Measurements from ENCODE around the gene CLSTN2.

The CLSTN2 gene

GRCh38 chr3:140505213-140505612 is 570.2 kb downstream of the CLSTN2 start:
- DNase-seq (ENCODE audit: low spot score) = no peak

DNA sequence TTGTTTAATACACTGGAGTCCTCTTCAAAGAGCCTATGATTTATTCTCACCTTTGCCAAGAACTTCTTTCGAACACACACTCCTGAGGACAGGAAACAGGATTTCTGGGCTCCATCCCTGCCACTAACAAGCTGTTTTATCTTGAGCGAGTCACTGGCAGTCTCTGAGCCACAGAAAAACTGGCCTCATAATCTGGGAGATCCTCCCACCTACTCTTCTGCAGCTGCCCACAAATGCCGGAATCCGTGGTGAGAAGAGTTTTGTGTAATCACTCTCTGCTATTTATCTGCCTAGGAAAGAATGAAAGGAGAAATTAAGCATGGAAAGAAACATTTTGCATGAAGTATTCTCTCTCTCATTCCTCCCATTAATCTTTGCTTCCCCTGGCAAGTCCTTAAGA is 570.9 kb downstream of the CLSTN2 start:
- no peak for DNase-seq (ENCODE audit: low spot score)

- no peak for DNase-seq (ENCODE audit: low spot score)
These were observed 573.6 kb downstream of the CLSTN2 start for GRCh38 chr3:140508550-140508949.

DNA sequence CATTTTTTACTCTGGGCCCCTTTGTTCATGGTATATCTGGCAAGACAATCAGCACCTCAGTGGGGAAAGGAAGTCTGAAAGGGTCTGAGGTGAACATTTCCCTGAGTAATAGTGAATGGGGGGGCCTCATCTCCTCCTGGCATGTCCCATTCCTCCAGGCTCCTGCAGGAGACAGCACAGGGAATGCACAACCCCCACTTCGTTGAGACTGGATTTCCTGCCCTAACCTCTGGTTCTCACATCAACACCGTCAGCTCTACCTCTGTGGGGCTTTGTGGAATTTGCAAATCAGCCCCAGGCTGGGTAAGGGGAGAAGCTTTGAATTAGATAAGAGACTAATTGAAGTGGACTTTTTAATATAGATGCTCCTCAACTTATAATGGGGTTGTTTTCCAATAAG is 574.5 kb downstream of the CLSTN2 start:
- DNase-seq (ENCODE audit: low spot score) = no peak

DNA sequence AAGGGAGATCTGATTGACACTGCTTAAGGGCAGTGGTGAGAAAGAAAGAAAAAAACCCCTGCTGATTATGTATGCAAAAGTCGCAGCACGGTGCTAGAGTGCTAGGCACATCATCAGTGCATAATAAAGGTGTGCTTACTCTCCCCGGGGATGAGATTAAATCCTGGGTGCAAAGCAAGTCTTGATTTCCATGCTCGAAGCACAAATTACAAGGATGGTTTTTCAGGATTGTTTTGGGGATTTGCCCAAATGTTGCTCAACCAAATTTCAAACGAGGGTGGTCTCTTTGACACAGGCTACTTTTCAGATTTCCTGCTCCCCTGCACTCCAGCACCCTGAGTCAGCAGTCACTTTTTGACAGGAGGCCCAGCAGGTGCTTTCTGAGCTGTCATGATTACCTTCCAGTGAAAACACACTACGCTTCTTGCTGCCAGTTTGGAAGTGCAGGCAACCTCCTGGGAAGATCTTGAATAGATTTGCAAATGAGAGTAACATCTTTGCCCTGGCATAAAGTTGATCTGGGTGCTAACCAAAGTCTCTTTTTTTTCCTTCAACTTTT is 575.4 kb downstream of the CLSTN2 start:
- no peak for DNase-seq (ENCODE audit: low spot score)

GRCh38 chr3:140521751-140522445 is 586.9 kb downstream of the CLSTN2 start:
- DNase-seq (ENCODE audit: low spot score) = no peak

- DNase-seq (ENCODE audit: low spot score) = no peak
These were observed 587.8 kb downstream of the CLSTN2 start for GRCh38 chr3:140522653-140523380.

- no peak for DNase-seq (ENCODE audit: low spot score)
These were observed 588.6 kb downstream of the CLSTN2 start for GRCh38 chr3:140523600-140523999.

GRCh38 chr3:140527156-140527555 is 592.2 kb downstream of the CLSTN2 start:
- DNase-seq (ENCODE audit: low spot score) = no peak

DNA sequence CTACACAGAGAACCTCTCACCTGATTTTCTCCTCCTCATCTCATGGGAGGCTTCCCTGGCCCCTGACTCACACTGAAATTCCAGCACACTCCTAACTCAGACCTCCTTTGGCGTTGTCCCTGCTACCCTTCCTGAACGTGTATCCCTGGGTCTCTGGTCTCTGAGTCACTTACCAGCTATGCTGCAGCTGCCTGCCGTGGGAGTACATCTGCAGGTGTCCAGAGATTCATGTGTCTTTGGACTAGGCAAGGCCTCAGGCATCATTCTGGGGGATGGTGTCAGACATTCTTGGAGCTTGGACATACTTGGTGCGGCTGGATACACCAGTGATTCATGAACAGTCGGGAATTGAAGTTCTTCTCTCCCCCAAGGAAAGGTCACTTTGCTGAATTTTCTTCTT is 594.1 kb downstream of the CLSTN2 start:
- no peak for DNase-seq (ENCODE audit: low spot score)

GRCh38 chr3:140529558-140529957 is 594.6 kb downstream of the CLSTN2 start:
- DNase-seq (ENCODE audit: low spot score) = no peak

GRCh38 chr3:140530131-140530530 is 595.1 kb downstream of the CLSTN2 start:
- DNase-seq (ENCODE audit: low spot score) = no peak

- DNase-seq (ENCODE audit: low spot score) = no peak
These were observed 595.6 kb downstream of the CLSTN2 start for GRCh38 chr3:140530603-140531002.

DNA sequence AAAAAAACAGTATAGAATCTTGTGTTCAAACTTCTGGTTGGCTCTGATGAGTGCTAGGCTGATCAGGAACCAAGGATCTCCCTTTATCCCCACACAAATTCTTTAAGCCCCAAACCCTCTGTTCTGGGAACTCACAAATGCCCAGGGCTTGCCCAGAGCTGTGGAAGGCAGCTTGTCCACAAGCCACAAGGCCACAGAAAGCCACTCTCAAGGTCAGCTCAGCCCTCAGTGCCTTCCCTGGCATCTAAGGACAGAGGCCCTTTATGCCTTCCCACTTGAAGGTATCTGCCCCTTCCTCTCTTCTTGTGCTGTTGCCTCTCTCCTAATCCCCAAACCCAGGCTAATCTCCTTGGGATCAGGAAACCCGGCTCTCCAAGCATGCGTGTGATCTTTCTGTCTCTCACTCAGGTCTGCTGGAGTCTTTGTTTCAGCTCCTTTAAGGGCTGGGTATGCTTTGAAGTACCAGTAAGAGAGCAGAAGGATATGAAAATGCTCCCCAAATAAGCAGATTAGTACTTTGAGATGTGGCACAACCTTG is 597.9 kb downstream of the CLSTN2 start:
- DNase-seq (ENCODE audit: low spot score) = no peak

- DNase-seq (ENCODE audit: low spot score) = no peak
These were observed 602.1 kb downstream of the CLSTN2 start for GRCh38 chr3:140536926-140537726.

DNA sequence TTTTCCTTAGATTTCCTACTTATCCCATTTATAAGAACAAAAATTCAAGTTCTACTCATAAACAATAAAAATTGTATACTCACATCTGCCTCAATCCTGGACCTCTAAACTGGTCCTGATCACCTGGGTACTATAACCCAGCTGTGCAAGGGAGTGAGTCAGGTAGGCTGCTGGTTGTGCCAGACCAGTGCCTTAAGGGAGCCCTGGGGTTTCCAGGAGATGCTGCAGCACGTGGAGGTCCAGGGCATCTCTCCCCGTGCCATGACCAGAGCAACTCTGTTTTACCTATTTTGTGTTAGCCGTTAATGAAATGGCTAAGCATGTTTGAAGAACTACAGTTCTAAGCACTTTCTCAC is 602.7 kb downstream of the CLSTN2 start:
- no peak for DNase-seq (ENCODE audit: low spot score)

- DNase-seq (ENCODE audit: low spot score) = peak; percentile 12
These were observed 605.3 kb downstream of the CLSTN2 start for GRCh38 chr3:140540262-140540661.

GRCh38 chr3:140541975-140542653 is 607.1 kb downstream of the CLSTN2 start:
- DNase-seq (ENCODE audit: low spot score) = no peak

DNA sequence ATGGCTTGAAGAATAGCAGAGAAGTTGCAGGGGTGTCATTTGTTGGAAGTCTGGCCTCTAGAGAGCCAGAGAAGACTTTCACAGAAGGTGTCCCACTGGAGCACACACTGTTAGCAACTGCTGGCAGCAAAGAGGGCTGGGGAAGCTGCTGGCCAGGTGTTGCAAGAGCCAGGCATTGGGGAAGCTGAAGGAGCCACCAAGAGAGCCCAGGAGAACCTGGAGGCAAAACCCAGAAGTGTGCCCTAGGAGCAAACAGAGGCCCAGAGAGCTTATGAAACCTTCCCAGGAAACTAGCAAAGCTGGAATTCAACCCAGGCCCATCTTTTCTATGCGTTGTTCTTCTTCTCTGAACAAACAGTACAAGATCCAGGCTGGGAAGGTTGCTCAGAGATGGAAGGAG is 610.2 kb downstream of the CLSTN2 start:
- DNase-seq (ENCODE audit: low spot score) = no peak

- DNase-seq (ENCODE audit: low spot score) = no peak
These were observed 610.8 kb downstream of the CLSTN2 start for GRCh38 chr3:140545756-140546155.

GRCh38 chr3:140546649-140547048 is 611.7 kb downstream of the CLSTN2 start:
- DNase-seq (ENCODE audit: low spot score) = no peak

- DNase-seq (ENCODE audit: low spot score) = no peak
These were observed 617.4 kb downstream of the CLSTN2 start for GRCh38 chr3:140552403-140552802.
